ENCODE results near the gene DCAF16. TPM values are rescaled to one million over a fixed set of nuclear protein-coding genes. Genes with fewer than 3 reads are reported as not detected.

DCAF16 gene
- total RNA-seq, 1 donor from 2014 or later = 24.5 TPM

GRCh38 chr4:17805580-17806155 is 4.9 kb downstream of the DCAF16 start:
- Mint-ChIP-seq H3K27me3 (ENCODE audit: low read depth) (no peaks in the 10 kb centered on the region), H3K36me3 (ENCODE audit: low read depth) (peaks cover 13% of the 10 kb centered on the region), H3K9me3 (ENCODE audit: low read depth) (no peaks in the 10 kb centered on the region), H3K4me1 (ENCODE audit: low read depth) (peaks cover 34% of the 10 kb centered on the region), H3K27ac (ENCODE audit: unreplicated experiment) (no peak overlapping the region), H3K4me3 (ENCODE audit: unreplicated experiment) (no peak overlapping the region)
- no peak for TF ChIP-seq CTCF (IDR thresholded peaks at IDR 0.05)
- DNase-seq (ENCODE audit: low spot score) = no peak

- H3K9me3 Mint-ChIP-seq (ENCODE audit: low read depth) = no peaks in the 10 kb centered on the region
- TF ChIP-seq CTCF (IDR thresholded peaks at IDR 0.05) = no peak
- peaks cover 7% of the 10 kb centered on the region for H3K36me3 Mint-ChIP-seq (ENCODE audit: low read depth)
- no peaks in the 10 kb centered on the region for H3K27me3 Mint-ChIP-seq (ENCODE audit: low read depth)
- no peak overlapping the region for H3K4me3 Mint-ChIP-seq (ENCODE audit: unreplicated experiment)
- H3K27ac Mint-ChIP-seq (ENCODE audit: unreplicated experiment) = no peak overlapping the region
- no peak for DNase-seq (ENCODE audit: low spot score)
- no peaks in the 10 kb centered on the region for H3K4me1 Mint-ChIP-seq (ENCODE audit: low read depth)
Observed at GRCh38 chr4:17797808-17798207, 12.7 kb downstream of the DCAF16 start.

GRCh38 chr4:17794730-17795129 is 15.8 kb downstream of the DCAF16 start:
- TF ChIP-seq CTCF (IDR thresholded peaks at IDR 0.05) = no peak
- H3K4me1 Mint-ChIP-seq (ENCODE audit: low read depth) = no peaks in the 10 kb centered on the region
- no peaks in the 10 kb centered on the region for H3K9me3 Mint-ChIP-seq (ENCODE audit: low read depth)
- H3K4me3 Mint-ChIP-seq (ENCODE audit: unreplicated experiment) = no peak overlapping the region
- H3K27me3 Mint-ChIP-seq (ENCODE audit: low read depth) = no peaks in the 10 kb centered on the region
- H3K36me3 Mint-ChIP-seq (ENCODE audit: low read depth) = no peaks in the 10 kb centered on the region
- DNase-seq (ENCODE audit: low spot score) = no peak
- H3K27ac Mint-ChIP-seq (ENCODE audit: unreplicated experiment) = no peak overlapping the region

- H3K36me3 Mint-ChIP-seq (ENCODE audit: low read depth) = no peaks in the 10 kb centered on the region
- no peak for DNase-seq (ENCODE audit: low spot score)
Observed at GRCh38 chr4:17788956-17789355, 21.6 kb downstream of the DCAF16 start.

GRCh38 chr4:17787315-17787714 is 23.2 kb downstream of the DCAF16 start:
- Mint-ChIP-seq H3K4me3 (ENCODE audit: unreplicated experiment) (no peak overlapping the region), H3K9me3 (ENCODE audit: low read depth) (no peaks in the 10 kb centered on the region), H3K27me3 (ENCODE audit: low read depth) (no peaks in the 10 kb centered on the region), H3K4me1 (ENCODE audit: low read depth) (no peaks in the 10 kb centered on the region), H3K27ac (ENCODE audit: unreplicated experiment) (no peak overlapping the region), H3K36me3 (ENCODE audit: low read depth) (no peaks in the 10 kb centered on the region)
- no peak for DNase-seq (ENCODE audit: low spot score)
- TF ChIP-seq CTCF (IDR thresholded peaks at IDR 0.05) = no peak

More at GRCh38 chr4:17788956-17789355, 21.6 kb downstream of the DCAF16 start:
- Mint-ChIP-seq H3K27ac (ENCODE audit: unreplicated experiment) (no peak overlapping the region), H3K9me3 (ENCODE audit: low read depth) (no peaks in the 10 kb centered on the region), H3K4me3 (ENCODE audit: unreplicated experiment) (no peak overlapping the region), H3K4me1 (ENCODE audit: low read depth) (no peaks in the 10 kb centered on the region), H3K27me3 (ENCODE audit: low read depth) (no peaks in the 10 kb centered on the region)
- TF ChIP-seq CTCF (IDR thresholded peaks at IDR 0.05) = no peak
